Uterus (tissue), 4 donors: ENCODE measurements around the gene KSR2. TPM values are rescaled to one million over a fixed set of nuclear protein-coding genes. Genes with fewer than 3 reads are reported as not detected.

ENCODE experiments used
- DNase-seq, 2 donors: peaks; one replicate each; pipeline ENCODE4 v3.0.0-alpha.2; 2019 to 2020
- H3K27ac ChIP-seq, 2 donors: fragments of 200-600 bp; sonication (generic); 1 replicate in 1 of 2; 2 replicates in 1 of 2; pipeline ENCODE4 v1.5.1; 2016 to 2018
- H3K27me3 ChIP-seq, 2 donors: fragments of 200-600 bp; sonication (generic); one replicate each; pipeline ENCODE4 v1.5.1; 2018 to 2019; ENCODE audit warnings: control low read depth in 1 of 2
- H3K36me3 ChIP-seq, 2 donors: fragments of 200-600 bp; sonication (generic); one replicate each; pipeline ENCODE4 v1.5.1; 2019; ENCODE audit warnings: control low read depth in 1 of 2
- H3K4me1 ChIP-seq, 2 donors: fragments of 200-600 bp; sonication (generic); one replicate each; pipeline ENCODE4 v1.5.1; 2018 to 2019; ENCODE audit warnings: control low read depth in 1 of 2
- H3K4me3 ChIP-seq, 2 donors: fragments of 200-600 bp; sonication (generic); 1 replicate in 1 of 2; 2 replicates in 1 of 2; pipeline ENCODE4 v1.5.1; 2018 to 2019; ENCODE audit warnings: mild to moderate bottlenecking in 1 of 2
- H3K9me3 ChIP-seq, 2 donors: fragments of 200-600 bp; sonication (generic); one replicate each; pipeline ENCODE4 v1.5.1; 2019; ENCODE audit warnings: control low read depth in 1 of 2
- CTCF ChIP-seq, 4 experiments: fragments of 200-600 bp in 2 of 4; fragments of 450-650 bp in 2 of 4; sonication (generic) in 2 of 4; IDR thresholded peaks; one replicate each; pipeline ENCODE4 v1.5.1; 2016 to 2019; ENCODE audit warnings: antibody characterized with exemption in 4 of 4, mild to moderate bottlenecking in 2 of 4, moderate library complexity in 1 of 4
- POLR2A ChIP-seq, 2 donors: fragments of 450-650 bp; IDR thresholded peaks; one replicate each; pipeline ENCODE4 v1.6.1; 2016; ENCODE audit warnings: antibody characterized with exemption in 2 of 2, mild to moderate bottlenecking in 1 of 2, moderate library complexity in 1 of 2
- intact Hi-C: fragments of 100-400 bp; cut with DNase I; formaldehyde crosslinking; loops from one replicate; pipeline ENCODE4 v1.15.1; 2023; ENCODE audit warnings: low total_unique reads
- total RNA-seq, 4 donors: library from RNA; depleted of rRNA in 3 of 4; stranded (reverse); fragments of >200 nt in 3 of 4; gene quantifications; one replicate each; pipeline versions ENCODE4 v1.1.0 to v1.2.4, GENCODE V29; 2014 to 2023
- donor health status: DM: yes; HTN: yes; CAD: no.

The KSR2 gene
- total RNA-seq, 4 donors from 2014 or later, result 0.03 to 0.28 TPM; not detected in 2

GRCh38 chr12:117570608-117571007 lies 398.2 kb downstream of the KSR2 start:
- no peak for DNase-seq
- Histone ChIP-seq H3K4me3 (no peak overlapping the region), H3K27me3 (no peaks in the 10 kb centered on the region), H3K9me3 (no peaks in the 10 kb centered on the region), H3K36me3 (no peaks in the 10 kb centered on the region), H3K27ac (no peak overlapping the region), H3K4me1 (no peaks in the 10 kb centered on the region)
- intact Hi-C loops, result no loop called here
- no peak for TF ChIP-seq CTCF (IDR thresholded peaks at IDR 0.05)

GRCh38 chr12:117567644-117568216 lies 401.1 kb downstream of the KSR2 start:
- DNase-seq, result no peak
- no peaks in the 10 kb centered on the region for H3K9me3 ChIP-seq
- no peaks in the 10 kb centered on the region for H3K4me1 ChIP-seq
- H3K27ac ChIP-seq, result no peak overlapping the region
- no peaks in the 10 kb centered on the region for H3K36me3 ChIP-seq
- TF ChIP-seq CTCF (IDR thresholded peaks at IDR 0.05) (no peak), POLR2A (IDR thresholded peaks at IDR 0.05) (no peak)
- intact Hi-C loops, result no loop called here
- no peaks in the 10 kb centered on the region for H3K27me3 ChIP-seq
- H3K4me3 ChIP-seq, result no peak overlapping the region

GRCh38 chr12:117564881-117565280 lies 403.9 kb downstream of the KSR2 start:
- DNase-seq, result no peak

DNA sequence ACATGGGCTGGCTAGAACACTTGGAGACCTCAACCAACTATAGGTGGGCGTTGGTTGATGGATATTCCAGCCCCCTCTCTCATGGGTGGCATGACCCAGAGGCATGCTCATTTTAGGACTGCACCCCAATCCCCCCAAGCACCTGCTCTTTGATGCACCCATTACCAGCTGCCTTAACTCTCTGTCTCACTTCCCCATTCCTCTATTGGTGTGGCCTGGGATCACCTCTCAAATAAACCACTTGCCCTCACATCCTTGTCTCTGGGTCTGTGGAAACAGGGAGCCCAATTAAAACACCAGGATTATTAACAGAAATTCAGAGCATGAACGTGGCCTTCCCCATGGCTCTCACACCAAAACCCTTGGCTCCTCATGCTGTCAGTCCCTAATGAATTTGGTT lies 405.1 kb downstream of the KSR2 start:
- Histone ChIP-seq H3K4me3 (no peak overlapping the region), H3K9me3 (no peaks in the 10 kb centered on the region), H3K27ac (no peak overlapping the region), H3K36me3 (no peaks in the 10 kb centered on the region), H3K4me1 (no peaks in the 10 kb centered on the region), H3K27me3 (no peaks in the 10 kb centered on the region)
- no peak for TF ChIP-seq POLR2A (IDR thresholded peaks at IDR 0.05)
- no peak for TF ChIP-seq CTCF (IDR thresholded peaks at IDR 0.05)
- DNase-seq, result no peak
- intact Hi-C loops, result no loop called here

More at GRCh38 chr12:117564881-117565280, 403.9 kb downstream of the KSR2 start:
- Histone ChIP-seq H3K4me3 (no peak overlapping the region), H3K27me3 (no peaks in the 10 kb centered on the region), H3K4me1 (no peaks in the 10 kb centered on the region), H3K36me3 (no peaks in the 10 kb centered on the region), H3K27ac (no peak overlapping the region), H3K9me3 (no peaks in the 10 kb centered on the region)
- no peak for TF ChIP-seq CTCF (IDR thresholded peaks at IDR 0.05)
- intact Hi-C loops, result no loop called here

DNA sequence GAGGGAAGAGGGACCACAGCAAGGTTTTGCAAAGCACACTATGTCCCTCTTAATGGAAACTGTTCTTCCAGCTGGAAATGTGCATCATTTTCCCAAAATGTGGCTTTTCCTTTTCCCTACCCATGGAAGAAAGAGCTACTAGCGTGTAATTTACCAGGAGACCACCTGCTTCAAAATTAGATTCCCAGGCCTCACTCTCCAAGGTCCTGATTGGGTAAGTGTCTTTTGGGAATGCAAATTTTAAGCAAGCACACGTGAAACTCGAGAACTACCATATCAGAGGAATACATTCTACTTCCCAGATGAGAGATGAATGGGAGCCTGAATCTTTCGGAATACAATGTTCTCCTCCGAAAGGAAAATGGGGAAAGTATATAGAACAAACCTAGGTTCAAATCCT lies 405.8 kb downstream of the KSR2 start:
- no peak for DNase-seq
- no peak for TF ChIP-seq POLR2A (IDR thresholded peaks at IDR 0.05)
- Histone ChIP-seq H3K27me3 (no peaks in the 10 kb centered on the region), H3K9me3 (no peaks in the 10 kb centered on the region), H3K4me3 (no peak overlapping the region), H3K27ac (no peak overlapping the region), H3K4me1 (no peaks in the 10 kb centered on the region), H3K36me3 (no peaks in the 10 kb centered on the region)
- intact Hi-C loops, result no loop called here

- intact Hi-C loops, result no loop called here
- Histone ChIP-seq H3K9me3 (no peaks in the 10 kb centered on the region), H3K4me1 (no peaks in the 10 kb centered on the region), H3K27ac (no peak overlapping the region), H3K27me3 (no peaks in the 10 kb centered on the region), H3K4me3 (no peak overlapping the region), H3K36me3 (no peaks in the 10 kb centered on the region)
- DNase-seq, result no peak
- TF ChIP-seq CTCF (IDR thresholded peaks at IDR 0.05) (no peak), POLR2A (IDR thresholded peaks at IDR 0.05) (no peak)
These were observed 406.8 kb downstream of the KSR2 start for GRCh38 chr12:117561990-117562389.
